Body of pancreas (tissue), 4 donors: ENCODE results near the gene PRKD1.

ENCODE experiments used
- CTCF ChIP-seq, 7 experiments: fragments of 450-650 bp in 4 of 7; fragments of 200-600 bp in 3 of 7; sonication (generic) in 3 of 7; IDR thresholded peaks; one replicate each; pipeline ENCODE4 v1.5.1; 2016 to 2019; ENCODE audit warnings: antibody characterized with exemption in 7 of 7
- POLR2A ChIP-seq, 3 donors: fragments of 450-650 bp; IDR thresholded peaks; one replicate each; pipeline ENCODE4 v1.6.1; 2016; ENCODE audit warnings: antibody characterized with exemption in 3 of 3, mild to moderate bottlenecking in 2 of 3

- TF ChIP-seq CTCF (IDR thresholded peaks at IDR 0.05) = no peak
- no peak for TF ChIP-seq POLR2A (IDR thresholded peaks at IDR 0.05)
These were observed 204.8 kb downstream of the PRKD1 start for GRCh38 chr14:29722831-29723230.
